ENCODE results near the gene GPC1. TPM values are rescaled to one million over a fixed set of nuclear protein-coding genes. Genes with fewer than 3 reads are reported as not detected.

The GPC1 gene
- total RNA-seq, 1 donor, result 54.3 TPM

GRCh38 chr2:240448387-240449274 is 13.2 kb downstream of the GPC1 start:
- Histone ChIP-seq H3K9me3 (ENCODE audit: low read depth, low read length) (no peaks in the 10 kb centered on the region), H3K27me3 (ENCODE audit: insufficient read depth, low read length) (no peaks in the 10 kb centered on the region), H2AFZ (ENCODE audit: low read length) (no peak overlapping the region), H4K20me1 (ENCODE audit: insufficient read depth, low read length) (peaks cover 66% of the 10 kb centered on the region), H3K4me3 (ENCODE audit: insufficient read depth, low read length) (no peak overlapping the region), H3K79me2 (ENCODE audit: insufficient read depth, low read length) (peaks cover 14% of the 10 kb centered on the region), H3K4me1 (ENCODE audit: insufficient read depth, low read length) (peaks cover 4% of the 10 kb centered on the region), H3K36me3 (ENCODE audit: insufficient read depth, low read length) (no peaks in the 10 kb centered on the region), H3K4me2 (ENCODE audit: insufficient read depth, low read length) (no peak overlapping the region), H3K27ac (ENCODE audit: low read depth, low read length) (no peak overlapping the region)
- no peak for DNase-seq (ENCODE audit: insufficient read length, low spot score, missing footprints)
- no peak for TF ChIP-seq CTCF (IDR thresholded peaks at IDR 0.05; ENCODE audit: extremely low read depth, low read depth, low read length)

- H3K36me3 ChIP-seq (ENCODE audit: insufficient read depth, low read length), result no peaks in the 10 kb centered on the region
- no peaks in the 10 kb centered on the region for H3K9me3 ChIP-seq (ENCODE audit: low read depth, low read length)
- H3K27ac ChIP-seq (ENCODE audit: low read depth, low read length), result no peak overlapping the region
- H3K27me3 ChIP-seq (ENCODE audit: insufficient read depth, low read length), result no peaks in the 10 kb centered on the region
- H3K79me2 ChIP-seq (ENCODE audit: insufficient read depth, low read length), result peaks cover 7% of the 10 kb centered on the region
- H3K4me3 ChIP-seq (ENCODE audit: insufficient read depth, low read length), result no peak overlapping the region
- no peak overlapping the region for H3K4me2 ChIP-seq (ENCODE audit: insufficient read depth, low read length)
- TF ChIP-seq CTCF (IDR thresholded peaks at IDR 0.05; ENCODE audit: extremely low read depth, low read depth, low read length), result no peak
- H2AFZ ChIP-seq (ENCODE audit: low read length), result no peak overlapping the region
- H4K20me1 ChIP-seq (ENCODE audit: insufficient read depth, low read length), result peaks cover 68% of the 10 kb centered on the region
- H3K4me1 ChIP-seq (ENCODE audit: insufficient read depth, low read length), result peaks cover 4% of the 10 kb centered on the region
- peak; percentile 91 for DNase-seq (ENCODE audit: insufficient read length, low spot score, missing footprints)
Measured at GRCh38 chr2:240449764-240450531, 14.5 kb downstream of the GPC1 start.

GRCh38 chr2:240450532-240451107 is 15.2 kb downstream of the GPC1 start:
- Histone ChIP-seq H3K4me1 (ENCODE audit: insufficient read depth, low read length) (peaks cover 4% of the 10 kb centered on the region), H3K4me3 (ENCODE audit: insufficient read depth, low read length) (no peak overlapping the region), H3K36me3 (ENCODE audit: insufficient read depth, low read length) (no peaks in the 10 kb centered on the region), H3K79me2 (ENCODE audit: insufficient read depth, low read length) (peaks cover 5% of the 10 kb centered on the region), H3K27me3 (ENCODE audit: insufficient read depth, low read length) (no peaks in the 10 kb centered on the region), H4K20me1 (ENCODE audit: insufficient read depth, low read length) (peaks cover 65% of the 10 kb centered on the region), H3K9me3 (ENCODE audit: low read depth, low read length) (no peaks in the 10 kb centered on the region), H3K27ac (ENCODE audit: low read depth, low read length) (no peak overlapping the region), H2AFZ (ENCODE audit: low read length) (no peak overlapping the region), H3K4me2 (ENCODE audit: insufficient read depth, low read length) (no peak overlapping the region)
- TF ChIP-seq CTCF (IDR thresholded peaks at IDR 0.05; ENCODE audit: extremely low read depth, low read depth, low read length), result no peak
- peak; percentile 86 for DNase-seq (ENCODE audit: insufficient read length, low spot score, missing footprints)
